Effector CD4-positive, alpha-beta T cell (primary cell): Measurements from ENCODE around the gene NMNAT3.

Experiments
- DNase-seq: peaks from one replicate; pipeline ENCODE4 v3.0.0-alpha.2; 2020

The NMNAT3 gene

GRCh38 chr3:139537795-139538621 is 139.8 kb downstream of the NMNAT3 start:
- DNase-seq = no peak

GRCh38 chr3:139537361-139537760 is 140.4 kb downstream of the NMNAT3 start:
- no peak for DNase-seq

- DNase-seq = no peak
These were observed 142.5 kb downstream of the NMNAT3 start for GRCh38 chr3:139534992-139535879.

- no peak for DNase-seq
These were observed 143.3 kb downstream of the NMNAT3 start for GRCh38 chr3:139534455-139534812.

GRCh38 chr3:139533781-139534454 is 143.9 kb downstream of the NMNAT3 start:
- no peak for DNase-seq

GRCh38 chr3:139532976-139533375 is 144.8 kb downstream of the NMNAT3 start:
- no peak for DNase-seq

- no peak for DNase-seq
These were observed 147.1 kb downstream of the NMNAT3 start for GRCh38 chr3:139530717-139531116.

GRCh38 chr3:139529662-139530061 is 148.1 kb downstream of the NMNAT3 start:
- DNase-seq = no peak

GRCh38 chr3:139528924-139529323 is 148.8 kb downstream of the NMNAT3 start:
- no peak for DNase-seq

- DNase-seq = no peak
These were observed 149.5 kb downstream of the NMNAT3 start for GRCh38 chr3:139528281-139528680.

- DNase-seq = no peak
These were observed 150.5 kb downstream of the NMNAT3 start for GRCh38 chr3:139527265-139527664.

GRCh38 chr3:139526146-139526545 is 151.6 kb downstream of the NMNAT3 start:
- no peak for DNase-seq

- no peak for DNase-seq
These were observed 152.7 kb downstream of the NMNAT3 start for GRCh38 chr3:139524841-139525636.

- DNase-seq = no peak
These were observed 154.1 kb downstream of the NMNAT3 start for GRCh38 chr3:139523718-139524117.

GRCh38 chr3:139523166-139523565 is 154.6 kb downstream of the NMNAT3 start:
- DNase-seq = no peak

- DNase-seq = no peak
These were observed 155.4 kb downstream of the NMNAT3 start for GRCh38 chr3:139522421-139522820.

GRCh38 chr3:139521816-139522215 is 156.0 kb downstream of the NMNAT3 start:
- DNase-seq = no peak

GRCh38 chr3:139521144-139521543 is 156.6 kb downstream of the NMNAT3 start:
- DNase-seq = no peak

GRCh38 chr3:139519998-139520737 is 157.6 kb downstream of the NMNAT3 start:
- no peak for DNase-seq

- no peak for DNase-seq
These were observed 158.6 kb downstream of the NMNAT3 start for GRCh38 chr3:139518926-139519842.

- no peak for DNase-seq
These were observed 159.5 kb downstream of the NMNAT3 start for GRCh38 chr3:139518306-139518705.
